Esophagus squamous epithelium (tissue), 5 donors: ENCODE results near the gene CPA2. TPM values are rescaled to one million over a fixed set of nuclear protein-coding genes. Genes with fewer than 3 reads are reported as not detected.

Experiments
- DNase-seq: peaks from one replicate; lab custom pipeline; 2025; lab: John Stamatoyannopoulos, UW
- H3K27ac ChIP-seq, 4 donors: fragments of 200-600 bp; sonication (generic); one replicate each; pipeline ENCODE4 v1.5.1; 2016 to 2019; ENCODE audit warnings: mild to moderate bottlenecking in 1 of 4
- H3K27me3 ChIP-seq, 4 donors: fragments of 200-600 bp; sonication (generic); 1 replicate in 3 of 4; 2 replicates in 1 of 4; pipeline versions ENCODE4 v1.5.1 to v1.6.0; 2017 to 2021; ENCODE audit warnings: antibody characterized with exemption in 1 of 4
- H3K36me3 ChIP-seq, 3 donors: fragments of 200-600 bp; sonication (generic); one replicate each; pipeline ENCODE4 v1.5.1; 2016 to 2019
- H3K4me1 ChIP-seq, 3 donors: fragments of 200-600 bp; sonication (generic); one replicate each; pipeline ENCODE4 v1.5.1; 2017 to 2019
- H3K4me3 ChIP-seq, 4 donors: fragments of 200-600 bp; sonication (generic); 1 replicate in 3 of 4; 2 replicates in 1 of 4; pipeline ENCODE4 v1.5.1; 2016 to 2019; ENCODE audit warnings: mild to moderate bottlenecking in 2 of 4, moderate library complexity in 1 of 4
- H3K9me3 ChIP-seq, 3 donors: fragments of 200-600 bp; sonication (generic); one replicate each; pipeline ENCODE4 v1.5.1; 2016 to 2019
- CTCF ChIP-seq, 6 experiments: fragments of 450-650 bp in 4 of 6; fragments of 200-600 bp in 2 of 6; sonication (generic) in 2 of 6; IDR thresholded peaks; one replicate each; pipeline ENCODE4 v1.5.1; 2016 to 2019; ENCODE audit warnings: antibody characterized with exemption in 6 of 6, mild to moderate bottlenecking in 4 of 6, moderate library complexity in 4 of 6
- POLR2A ChIP-seq, 4 donors: fragments of 450-650 bp; IDR thresholded peaks; one replicate each; pipeline ENCODE4 v1.6.1; 2017; ENCODE audit warnings: antibody characterized with exemption in 4 of 4, mild to moderate bottlenecking in 4 of 4, moderate library complexity in 3 of 4
- WGBS, 2 donors: methylation state at CpG; one replicate each; pipeline ENCODE4 v1.1.5; 2018; 5-methylcytosine and 5-hydroxymethylcytosine counted together
- intact Hi-C: fragments of 100-400 bp; cut with DNase I; formaldehyde crosslinking; loops from one replicate; pipeline ENCODE4 v1.15.0; 2022
- total RNA-seq, 4 donors: library from RNA; depleted of rRNA; stranded (reverse); fragments of >200 nt; gene quantifications; one replicate each; pipeline ENCODE4 v1.1.0, GENCODE V29; 2016
- donor health status: DM: yes; HTN: yes; CAD: no.

Gene CPA2
- total RNA-seq, 4 donors from 2014 or later = not detected

GRCh38 chr7:130334274-130334673 is 67.6 kb downstream of the CPA2 start:
- Histone ChIP-seq H3K27me3 (no peaks in the 10 kb centered on the region), H3K36me3 (no peaks in the 10 kb centered on the region), H3K4me3 (no peak overlapping the region), H3K27ac (no peak overlapping the region), H3K9me3 (no peaks in the 10 kb centered on the region), H3K4me1 (no peaks in the 10 kb centered on the region)
- WGBS, 2 donors = 30 to 51% methylated on average over 6 of the region's 6 CpGs
- no peak for DNase-seq
- TF ChIP-seq CTCF (IDR thresholded peaks at IDR 0.05) = no peak
- TF ChIP-seq POLR2A (IDR thresholded peaks at IDR 0.05) = no peak
- intact Hi-C loops = no loop called here

DNA sequence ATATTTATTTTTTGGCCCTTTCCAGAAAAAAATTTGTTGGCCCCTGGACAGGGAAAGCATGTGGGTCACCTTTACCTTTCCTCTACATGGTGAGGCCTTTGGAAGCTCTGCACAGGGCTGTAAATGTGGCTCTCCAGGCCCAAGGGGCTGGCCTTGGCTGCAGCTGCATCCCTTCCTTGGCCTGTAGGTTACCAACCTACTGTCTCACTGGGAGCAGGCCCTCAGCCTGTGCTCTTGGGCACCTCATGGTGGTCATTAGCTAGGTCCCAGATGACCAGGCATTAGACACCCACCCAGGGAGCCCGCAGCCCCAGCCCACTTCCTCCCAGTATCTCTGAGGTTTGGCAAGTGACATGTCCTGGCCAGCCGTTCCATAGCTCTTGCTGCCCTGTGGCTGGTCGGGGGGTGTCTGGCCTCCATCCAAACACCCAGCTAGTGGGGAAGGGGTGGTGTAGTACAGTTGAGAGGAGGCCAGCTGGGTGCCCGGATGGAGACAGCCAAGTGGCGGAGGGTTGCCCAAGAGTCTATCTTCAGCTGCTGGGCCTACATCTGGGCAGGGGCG is 70.8 kb downstream of the CPA2 start:
- WGBS, 2 donors = 80% methylated on average over 1 to 5 of the region's 6 CpGs

GRCh38 chr7:130338233-130338632 is 71.6 kb downstream of the CPA2 start:
- 88 to 90% methylated on average over 3 of the region's 3 CpGs for WGBS, 2 donors

More for the DNA sequence above, 70.8 kb downstream of the CPA2 start:
- Histone ChIP-seq H3K9me3 (no peaks in the 10 kb centered on the region), H3K36me3 (no peaks in the 10 kb centered on the region), H3K4me3 (no peak overlapping the region), H3K27me3 (no peaks in the 10 kb centered on the region), H3K4me1 (no peaks in the 10 kb centered on the region), H3K27ac (no peak overlapping the region)
- intact Hi-C loops = no loop called here
- DNase-seq = no peak
- TF ChIP-seq POLR2A (IDR thresholded peaks at IDR 0.05) = no peak

More at GRCh38 chr7:130338233-130338632, 71.6 kb downstream of the CPA2 start:
- no peaks in the 10 kb centered on the region for H3K27me3 ChIP-seq
- no peak overlapping the region for H3K4me3 ChIP-seq
- TF ChIP-seq CTCF (IDR thresholded peaks at IDR 0.05) (no peak), POLR2A (IDR thresholded peaks at IDR 0.05) (no peak)
- no peaks in the 10 kb centered on the region for H3K9me3 ChIP-seq
- no peaks in the 10 kb centered on the region for H3K4me1 ChIP-seq
- H3K27ac ChIP-seq = no peak overlapping the region
- no peaks in the 10 kb centered on the region for H3K36me3 ChIP-seq
- no peak for DNase-seq
- intact Hi-C loops = no loop called here

Other genes with a start within 250 kb of the CPA2 start
- 1 to 10 TPM; 5.6 to 9.3 (median 8.9) TPM for gene ZC3HC1, start 215.5 kb upstream of the CPA2 start, total RNA-seq
- 10 to 100 TPM; 11.9 to 17.5 (median 15.7) TPM for gene KLHDC10, start 196.3 kb upstream of the CPA2 start, total RNA-seq
- 10 to 100 TPM in 1 of 4 donors, 1 to 10 TPM in 3; 3.5 to 11.3 (median 8.8) TPM for gene TMEM209, start 61.5 kb upstream of the CPA2 start, total RNA-seq
- not detected for gene SSMEM1, start 59.0 kb upstream of the CPA2 start, total RNA-seq
- 10 to 100 TPM in 2 of 4 donors, 1 to 10 TPM in 2; 5.3 to 12.3 (median 9.6) TPM for gene CPA4, start 26.3 kb downstream of the CPA2 start, total RNA-seq
- not detected for gene CPA5, start 78.0 kb downstream of the CPA2 start, total RNA-seq
- not detected for gene CPA1, start 113.6 kb downstream of the CPA2 start, total RNA-seq
- gene CEP41, start 174.2 kb downstream of the CPA2 start, total RNA-seq = 1 to 10 TPM; 1.9 to 6.8 (median 3.2) TPM
- gene MEST, start 225.2 kb downstream of the CPA2 start, total RNA-seq = 10 to 100 TPM in 2 of 4 donors, 1 to 10 TPM in 2; 5.2 to 14.0 (median 9.3) TPM